HG02610 (cell line): ENCODE results near the gene SLC16A7.

ENCODE experiments used
- ATAC-seq: cut with Tn5 transposase; IDR thresholded peaks from one replicate; pipeline ENCODE4 v1.9.1; 2021; ENCODE audit warnings: mild to moderate bottlenecking, moderate library complexity; ENCODE audit not compliant: unreplicated experiment

The SLC16A7 gene

DNA sequence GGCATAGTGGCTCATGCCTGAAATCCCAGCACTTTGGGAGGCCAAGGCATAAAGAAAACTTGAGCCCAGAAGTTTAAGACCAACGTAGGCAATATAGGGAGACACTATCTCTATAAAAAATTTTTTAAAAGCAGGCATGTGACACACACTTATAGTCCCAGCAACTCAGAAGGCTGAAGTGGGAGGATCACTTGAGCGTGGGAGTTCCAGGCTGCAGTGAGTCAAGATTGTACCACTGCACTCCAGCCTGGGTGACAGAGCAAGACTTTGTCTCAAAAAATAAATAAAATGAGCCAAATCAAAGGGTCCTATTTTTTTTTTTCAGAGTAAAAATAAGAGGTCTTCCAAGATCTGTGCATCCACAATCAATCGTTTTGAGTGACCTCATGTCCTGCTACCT lies 237.6 kb downstream of the SLC16A7 start:
- ATAC-seq = no peak

DNA sequence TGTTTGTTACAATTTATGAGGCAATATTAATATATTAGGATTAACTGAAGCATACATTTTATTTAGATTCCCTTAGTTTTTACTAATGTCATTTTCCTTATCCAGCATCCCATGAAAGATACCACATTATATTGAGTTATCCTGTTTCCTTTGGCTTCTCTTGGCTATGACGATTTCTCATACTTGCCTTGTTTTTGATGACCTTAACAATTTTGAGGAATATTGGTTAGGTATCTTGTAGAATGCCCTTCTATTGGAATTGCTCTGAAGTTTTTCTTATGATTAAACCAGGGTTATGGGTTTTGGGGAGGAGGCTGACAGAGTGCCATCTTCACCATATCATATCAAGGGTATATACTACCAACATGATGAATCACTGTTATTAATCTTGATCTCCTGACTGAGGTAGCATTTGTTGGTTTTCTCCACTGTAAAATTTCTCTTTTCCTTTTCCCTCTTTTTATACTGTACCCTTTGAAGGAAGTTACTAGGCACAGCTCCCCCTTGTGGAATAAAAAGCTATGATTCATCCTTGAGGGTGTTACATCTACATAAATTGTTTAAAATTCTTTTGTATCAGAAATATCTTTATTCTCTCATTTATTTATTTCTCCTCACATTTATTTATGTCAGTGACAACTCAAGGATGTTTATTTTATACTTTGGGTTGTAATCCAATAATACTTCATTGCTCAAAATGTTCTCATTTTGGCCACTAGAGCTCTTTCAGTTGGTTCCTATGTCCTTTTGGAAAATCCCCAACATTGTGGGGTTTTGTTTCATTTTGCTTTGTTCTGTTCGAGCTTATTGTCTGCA lies 239.0 kb downstream of the SLC16A7 start:
- no peak for ATAC-seq
